ENCODE measurements around the gene RAD9A. TPM values are rescaled to one million over a fixed set of nuclear protein-coding genes. Genes with fewer than 3 reads are reported as not detected.

Gene RAD9A
- total and polyA plus RNA-seq, 9 of the 15 experiments (the other 6 are each of a cell fraction or from before 2014, with no cell fraction given), result 1.4 to 41.2 (median 16.1) TPM

GRCh38 chr11:67391304-67392182 is at the start of gene RAD9A (continued):
- TF ChIP-seq BMI1 (IDR thresholded peaks at IDR 0.05; ENCODE audit: low read length) (no peak), TFAP4 (CRISPR knock-in tag; IDR thresholded peaks at IDR 0.05; ENCODE audit: borderline replicate concordance) (peak; percentile 99), SREBF2 (CRISPR knock-in tag; IDR thresholded peaks at IDR 0.05) (no peak), ZNF408 (CRISPR knock-in tag; IDR thresholded peaks at IDR 0.05; ENCODE audit: low read depth) (no peak), ZNF165 (CRISPR knock-in tag; IDR thresholded peaks at IDR 0.05; ENCODE audit: borderline replicate concordance) (no peak), ZFPM2 (CRISPR knock-in tag; IDR thresholded peaks at IDR 0.05) (no peak), ZNF655 (CRISPR knock-in tag; IDR thresholded peaks at IDR 0.05) (no peak), MEF2D (tag; conservative IDR thresholded peaks at IDR 0.05; ENCODE audit: low read depth) (no peak)
- TF ChIP-seq, protein P1, sequence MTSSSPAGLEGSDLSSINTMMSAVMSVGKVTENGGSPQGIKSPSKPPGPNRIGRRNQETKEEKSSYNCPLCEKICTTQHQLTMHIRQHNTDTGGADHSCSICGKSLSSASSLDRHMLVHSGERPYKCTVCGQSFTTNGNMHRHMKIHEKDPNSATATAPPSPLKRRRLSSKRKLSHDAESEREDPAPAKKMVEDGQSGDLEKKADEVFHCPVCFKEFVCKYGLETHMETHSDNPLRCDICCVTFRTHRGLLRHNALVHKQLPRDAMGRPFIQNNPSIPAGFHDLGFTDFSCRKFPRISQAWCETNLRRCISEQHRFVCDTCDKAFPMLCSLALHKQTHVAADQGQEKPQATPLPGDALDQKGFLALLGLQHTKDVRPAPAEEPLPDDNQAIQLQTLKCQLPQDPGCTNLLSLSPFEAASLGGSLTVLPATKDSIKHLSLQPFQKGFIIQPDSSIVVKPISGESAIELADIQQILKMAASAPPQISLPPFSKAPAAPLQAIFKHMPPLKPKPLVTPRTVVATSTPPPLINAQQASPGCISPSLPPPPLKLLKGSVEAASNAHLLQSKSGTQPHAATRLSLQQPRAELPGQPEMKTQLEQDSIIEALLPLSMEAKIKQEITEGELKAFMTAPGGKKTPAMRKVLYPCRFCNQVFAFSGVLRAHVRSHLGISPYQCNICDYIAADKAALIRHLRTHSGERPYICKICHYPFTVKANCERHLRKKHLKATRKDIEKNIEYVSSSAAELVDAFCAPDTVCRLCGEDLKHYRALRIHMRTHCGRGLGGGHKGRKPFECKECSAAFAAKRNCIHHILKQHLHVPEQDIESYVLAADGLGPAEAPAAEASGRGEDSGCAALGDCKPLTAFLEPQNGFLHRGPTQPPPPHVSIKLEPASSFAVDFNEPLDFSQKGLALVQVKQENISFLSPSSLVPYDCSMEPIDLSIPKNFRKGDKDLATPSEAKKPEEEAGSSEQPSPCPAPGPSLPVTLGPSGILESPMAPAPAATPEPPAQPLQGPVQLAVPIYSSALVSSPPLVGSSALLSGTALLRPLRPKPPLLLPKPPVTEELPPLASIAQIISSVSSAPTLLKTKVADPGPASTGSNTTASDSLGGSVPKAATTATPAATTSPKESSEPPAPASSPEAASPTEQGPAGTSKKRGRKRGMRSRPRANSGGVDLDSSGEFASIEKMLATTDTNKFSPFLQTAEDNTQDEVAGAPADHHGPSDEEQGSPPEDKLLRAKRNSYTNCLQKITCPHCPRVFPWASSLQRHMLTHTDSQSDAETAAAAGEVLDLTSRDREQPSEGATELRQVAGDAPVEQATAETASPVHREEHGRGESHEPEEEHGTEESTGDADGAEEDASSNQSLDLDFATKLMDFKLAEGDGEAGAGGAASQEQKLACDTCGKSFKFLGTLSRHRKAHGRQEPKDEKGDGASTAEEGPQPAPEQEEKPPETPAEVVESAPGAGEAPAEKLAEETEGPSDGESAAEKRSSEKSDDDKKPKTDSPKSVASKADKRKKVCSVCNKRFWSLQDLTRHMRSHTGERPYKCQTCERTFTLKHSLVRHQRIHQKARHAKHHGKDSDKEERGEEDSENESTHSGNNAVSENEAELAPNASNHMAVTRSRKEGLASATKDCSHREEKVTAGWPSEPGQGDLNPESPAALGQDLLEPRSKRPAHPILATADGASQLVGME (CRISPR knock-in tag; IDR thresholded peaks at IDR 0.05), result 0 out of 2 replicates have a peak, but pooled peaks have one; percentile 54
- TF ChIP-seq, protein P2, sequence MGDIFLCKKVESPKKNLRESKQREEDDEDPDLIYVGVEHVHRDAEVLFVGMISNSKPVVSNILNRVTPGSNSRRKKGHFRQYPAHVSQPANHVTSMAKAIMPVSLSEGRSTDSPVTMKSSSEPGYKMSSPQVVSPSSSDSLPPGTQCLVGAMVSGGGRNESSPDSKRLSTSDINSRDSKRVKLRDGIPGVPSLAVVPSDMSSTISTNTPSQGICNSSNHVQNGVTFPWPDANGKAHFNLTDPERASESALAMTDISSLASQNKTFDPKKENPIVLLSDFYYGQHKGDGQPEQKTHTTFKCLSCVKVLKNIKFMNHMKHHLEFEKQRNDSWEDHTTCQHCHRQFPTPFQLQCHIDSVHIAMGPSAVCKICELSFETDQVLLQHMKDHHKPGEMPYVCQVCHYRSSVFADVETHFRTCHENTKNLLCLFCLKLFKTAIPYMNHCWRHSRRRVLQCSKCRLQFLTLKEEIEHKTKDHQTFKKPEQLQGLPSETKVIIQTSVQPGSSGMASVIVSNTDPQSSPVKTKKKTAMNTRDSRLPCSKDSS (IDR thresholded peaks at IDR 0.05; ENCODE audit: low read depth, partially characterized antibody), result no peak
- TF ChIP-seq, protein P3, sequence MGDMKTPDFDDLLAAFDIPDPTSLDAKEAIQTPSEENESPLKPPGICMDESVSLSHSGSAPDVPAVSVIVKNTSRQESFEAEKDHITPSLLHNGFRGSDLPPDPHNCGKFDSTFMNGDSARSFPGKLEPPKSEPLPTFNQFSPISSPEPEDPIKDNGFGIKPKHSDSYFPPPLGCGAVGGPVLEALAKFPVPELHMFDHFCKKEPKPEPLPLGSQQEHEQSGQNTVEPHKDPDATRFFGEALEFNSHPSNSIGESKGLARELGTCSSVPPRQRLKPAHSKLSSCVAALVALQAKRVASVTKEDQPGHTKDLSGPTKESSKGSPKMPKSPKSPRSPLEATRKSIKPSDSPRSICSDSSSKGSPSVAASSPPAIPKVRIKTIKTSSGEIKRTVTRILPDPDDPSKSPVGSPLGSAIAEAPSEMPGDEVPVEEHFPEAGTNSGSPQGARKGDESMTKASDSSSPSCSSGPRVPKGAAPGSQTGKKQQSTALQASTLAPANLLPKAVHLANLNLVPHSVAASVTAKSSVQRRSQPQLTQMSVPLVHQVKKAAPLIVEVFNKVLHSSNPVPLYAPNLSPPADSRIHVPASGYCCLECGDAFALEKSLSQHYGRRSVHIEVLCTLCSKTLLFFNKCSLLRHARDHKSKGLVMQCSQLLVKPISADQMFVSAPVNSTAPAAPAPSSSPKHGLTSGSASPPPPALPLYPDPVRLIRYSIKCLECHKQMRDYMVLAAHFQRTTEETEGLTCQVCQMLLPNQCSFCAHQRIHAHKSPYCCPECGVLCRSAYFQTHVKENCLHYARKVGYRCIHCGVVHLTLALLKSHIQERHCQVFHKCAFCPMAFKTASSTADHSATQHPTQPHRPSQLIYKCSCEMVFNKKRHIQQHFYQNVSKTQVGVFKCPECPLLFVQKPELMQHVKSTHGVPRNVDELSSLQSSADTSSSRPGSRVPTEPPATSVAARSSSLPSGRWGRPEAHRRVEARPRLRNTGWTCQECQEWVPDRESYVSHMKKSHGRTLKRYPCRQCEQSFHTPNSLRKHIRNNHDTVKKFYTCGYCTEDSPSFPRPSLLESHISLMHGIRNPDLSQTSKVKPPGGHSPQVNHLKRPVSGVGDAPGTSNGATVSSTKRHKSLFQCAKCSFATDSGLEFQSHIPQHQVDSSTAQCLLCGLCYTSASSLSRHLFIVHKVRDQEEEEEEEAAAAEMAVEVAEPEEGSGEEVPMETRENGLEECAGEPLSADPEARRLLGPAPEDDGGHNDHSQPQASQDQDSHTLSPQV (IDR thresholded peaks at IDR 0.05), result peak; percentile 76
